GM21529 (cell line): Measurements from ENCODE around the gene UBE2E2.
A peak's percentile ranks its signal among the peaks of the same experiment; 100 is the strongest.
"Not testable (repeated sequence)": the region's sequence is repeated elsewhere in the genome, so short reads cannot be mapped to it uniquely, and the experiment has no call there.

Experiments used
- ATAC-seq: cut with Tn5 transposase; IDR thresholded peaks from one replicate; pipeline ENCODE4 v1.9.1; 2021; ENCODE audit not compliant: unreplicated experiment

UBE2E2 gene

DNA sequence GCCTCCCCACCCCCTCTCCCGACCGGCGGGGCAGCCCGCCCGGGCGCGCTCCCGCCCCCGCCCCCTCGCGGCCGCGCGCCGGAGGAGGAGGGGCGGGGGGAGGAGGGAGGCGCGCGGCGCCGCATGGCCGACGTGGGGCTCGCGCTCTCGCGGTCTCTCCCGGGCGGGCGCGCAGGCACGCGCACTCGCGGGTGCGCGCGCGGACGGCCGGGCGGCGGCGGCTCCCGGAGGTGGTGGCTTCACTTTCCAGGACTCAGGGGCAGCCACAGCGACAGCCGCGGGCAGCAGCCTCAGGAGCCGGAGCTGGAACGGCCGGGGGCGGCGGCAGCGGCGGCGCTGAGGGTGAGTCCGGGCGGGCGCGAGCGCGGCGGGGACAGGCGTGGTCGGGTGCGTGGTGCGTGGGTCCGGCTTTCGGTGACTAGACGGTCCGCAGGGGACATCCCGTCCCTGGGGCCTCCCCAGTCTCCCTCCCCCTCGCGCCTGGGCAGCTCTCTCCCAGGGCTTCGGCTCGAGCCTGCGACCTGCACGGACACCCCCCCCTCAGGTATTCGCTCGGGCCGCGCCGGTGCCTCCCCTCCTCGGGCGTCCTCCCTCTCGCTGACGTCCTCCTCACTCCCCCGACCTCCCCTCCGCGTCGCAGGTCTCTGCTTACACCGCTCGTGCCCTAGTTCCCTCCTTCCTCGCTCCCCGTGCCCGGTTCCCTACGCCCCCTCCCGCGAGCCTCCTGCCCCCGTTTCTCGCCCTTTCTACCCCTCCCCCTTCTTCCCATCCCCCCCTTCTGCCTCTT, at the start of gene UBE2E2:
TSS of gene UBE2E2 (plus strand) at position 407 of the 787 bp plus-strand sequence.
- peak; percentile 68 for ATAC-seq

DNA sequence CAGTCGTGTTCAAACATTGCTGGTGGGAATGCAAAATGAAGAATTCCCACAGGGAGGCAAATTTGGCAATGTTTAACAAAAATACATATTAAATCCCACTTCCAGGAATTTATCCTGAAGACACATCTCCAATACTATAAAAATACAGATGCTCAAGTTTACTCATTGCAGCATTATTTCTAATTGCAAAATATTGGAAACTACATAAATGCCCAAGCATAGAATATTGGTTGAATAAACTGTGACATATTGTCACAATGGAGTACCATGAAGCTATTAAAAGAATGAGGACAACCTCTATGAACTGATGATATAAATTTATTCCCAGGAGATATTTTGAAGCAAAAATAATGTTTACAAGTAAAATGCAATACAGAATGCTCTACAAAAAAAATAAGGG, 49.7 kb upstream of the UBE2E2 start:
- ATAC-seq, result no peak

DNA sequence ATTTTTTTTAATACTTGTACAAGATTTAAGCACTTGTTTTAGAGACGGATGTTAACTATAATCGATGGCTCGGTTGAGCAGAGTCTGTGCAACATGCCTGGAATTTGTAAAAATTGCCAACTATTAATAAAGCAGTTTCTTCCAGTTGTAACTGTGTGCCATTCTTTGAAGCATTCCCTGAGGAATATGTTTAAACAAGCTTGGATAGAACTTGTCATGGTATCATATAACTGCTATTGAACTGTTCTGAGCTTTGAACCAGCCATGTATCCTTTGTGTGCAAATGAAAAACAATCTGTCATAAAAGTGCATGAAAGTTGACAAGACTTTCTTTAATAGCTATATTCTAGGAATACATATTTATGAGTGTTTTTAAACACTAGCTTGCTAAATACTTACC, 45.8 kb upstream of the UBE2E2 start:
- no peak for ATAC-seq

DNA sequence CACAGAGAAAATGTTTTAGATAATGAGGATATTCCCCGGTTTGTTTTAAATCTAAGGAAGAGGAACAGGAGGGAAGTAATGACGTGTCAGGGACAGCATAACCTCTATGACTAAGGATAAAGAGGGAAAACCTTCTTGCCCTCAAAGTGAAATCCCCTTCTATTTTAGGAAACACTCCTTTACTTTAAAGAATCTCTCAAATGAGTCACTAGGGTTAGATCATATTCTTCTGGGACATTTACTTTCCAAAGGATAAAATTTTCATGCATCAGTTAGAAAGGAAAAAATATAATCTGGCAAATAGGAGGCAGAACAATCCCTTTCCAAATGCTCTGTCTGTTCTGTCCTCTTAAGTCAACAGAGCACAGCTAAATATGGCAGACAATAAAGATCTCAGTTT, 43.2 kb upstream of the UBE2E2 start:
- no peak for ATAC-seq

DNA sequence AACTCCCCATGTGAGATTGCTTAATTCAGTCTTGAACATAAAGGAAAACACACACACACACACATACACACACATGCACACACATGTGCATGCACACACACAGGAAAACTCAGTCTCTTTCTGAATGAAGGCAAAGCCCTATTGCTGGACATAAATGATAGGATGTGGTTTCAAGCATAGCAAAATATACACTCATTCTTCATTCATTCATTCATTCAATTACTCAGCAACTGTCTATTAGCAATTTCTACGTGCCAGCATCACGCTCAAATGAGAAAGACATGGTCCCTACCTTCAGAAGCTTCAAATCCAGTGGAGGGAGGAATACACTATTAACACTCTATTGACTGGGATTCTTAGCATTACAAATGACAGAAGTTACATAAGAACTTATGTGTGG, 41.8 kb upstream of the UBE2E2 start:
- no peak for ATAC-seq

DNA sequence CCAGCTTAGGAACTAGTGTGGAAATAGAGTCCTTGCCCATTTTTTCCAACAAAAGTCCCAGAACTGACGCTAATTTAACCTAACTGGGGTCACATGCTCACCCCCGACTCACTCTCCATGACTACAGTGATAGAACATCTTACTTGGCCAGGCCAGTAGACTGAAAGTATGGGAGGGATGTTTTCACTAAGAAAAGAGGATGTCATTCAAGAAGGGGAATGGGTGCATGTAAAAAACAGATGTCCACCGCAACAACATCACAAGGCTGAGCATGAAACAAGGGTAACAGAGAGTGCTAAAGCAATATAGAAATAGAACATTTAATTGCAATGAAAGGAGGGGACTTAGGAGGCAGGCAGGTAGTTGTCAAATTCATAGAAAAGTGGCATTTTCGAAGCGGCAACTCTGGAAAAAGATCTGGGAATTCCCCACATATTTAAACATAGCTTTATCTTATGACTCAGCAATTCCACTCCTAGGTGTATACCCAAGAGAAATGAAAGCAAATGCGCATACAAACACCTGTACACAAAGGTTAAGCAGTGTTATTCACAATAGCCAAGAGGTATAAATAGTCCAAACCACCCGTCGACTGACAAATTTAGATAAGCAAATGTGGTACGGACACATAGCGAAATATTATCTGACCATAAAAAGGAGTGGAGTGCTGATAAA, 41.1 kb upstream of the UBE2E2 start:
- ATAC-seq, result peak; percentile 64

DNA sequence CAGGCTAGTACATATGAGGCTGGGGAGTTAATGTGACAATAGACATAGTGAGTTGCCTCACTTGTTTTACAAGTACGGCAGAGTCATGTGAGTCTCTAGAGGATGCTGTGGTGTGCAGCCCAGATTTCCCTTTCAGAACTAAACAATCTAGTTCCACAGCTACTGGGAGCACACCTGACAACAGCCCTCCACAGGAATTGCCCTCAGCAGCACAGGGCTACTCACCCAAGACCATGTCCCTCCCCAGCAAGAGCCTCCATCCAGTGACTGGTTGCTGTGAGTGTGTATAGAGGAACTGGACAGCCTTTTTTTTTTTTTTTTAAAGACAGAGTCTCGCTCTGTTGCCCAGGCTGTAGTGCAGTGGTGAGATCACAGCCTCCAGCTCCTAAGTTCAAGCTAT, 40.2 kb upstream of the UBE2E2 start:
- ATAC-seq, result peak; percentile 66

DNA sequence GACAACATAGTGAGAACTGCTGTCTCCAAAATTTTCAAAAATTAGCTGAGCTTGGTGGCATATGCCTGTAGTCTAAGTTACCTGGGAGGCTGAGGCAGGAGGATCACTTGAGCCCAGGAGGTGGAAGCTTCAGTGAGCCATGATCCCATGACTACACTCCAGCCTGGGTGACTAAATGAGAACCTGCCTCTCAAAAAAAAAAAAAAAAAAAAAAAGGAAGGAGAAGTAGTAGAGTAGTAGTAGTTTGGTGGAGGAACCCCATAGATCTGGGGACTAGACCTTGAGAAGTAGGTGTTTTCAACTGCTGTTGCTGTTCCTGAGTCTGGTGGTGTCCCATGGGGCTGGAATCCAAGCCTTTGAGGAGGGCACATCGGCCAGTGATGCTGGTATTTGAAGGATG, 38.4 kb upstream of the UBE2E2 start:
- no peak for ATAC-seq

DNA sequence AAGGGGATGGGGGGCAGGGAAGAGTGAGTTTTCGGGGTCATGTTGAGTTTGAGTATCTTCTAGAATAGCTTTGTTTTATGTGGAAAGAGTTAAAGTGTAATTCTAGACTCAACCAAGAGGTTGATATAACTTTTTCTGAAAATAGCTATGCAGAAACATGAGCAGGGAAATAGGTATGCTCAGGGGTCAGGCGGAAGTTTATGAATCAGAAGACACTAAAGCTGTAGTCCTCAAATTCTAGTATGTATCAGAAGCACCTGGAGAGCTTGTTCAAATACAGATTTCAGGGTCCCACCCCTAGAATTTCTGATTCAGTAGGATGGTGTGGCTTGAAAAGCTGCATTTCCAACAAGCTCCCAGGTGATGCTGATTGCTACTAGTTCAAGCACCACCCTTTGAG, 37.6 kb upstream of the UBE2E2 start:
- ATAC-seq, result no peak

DNA sequence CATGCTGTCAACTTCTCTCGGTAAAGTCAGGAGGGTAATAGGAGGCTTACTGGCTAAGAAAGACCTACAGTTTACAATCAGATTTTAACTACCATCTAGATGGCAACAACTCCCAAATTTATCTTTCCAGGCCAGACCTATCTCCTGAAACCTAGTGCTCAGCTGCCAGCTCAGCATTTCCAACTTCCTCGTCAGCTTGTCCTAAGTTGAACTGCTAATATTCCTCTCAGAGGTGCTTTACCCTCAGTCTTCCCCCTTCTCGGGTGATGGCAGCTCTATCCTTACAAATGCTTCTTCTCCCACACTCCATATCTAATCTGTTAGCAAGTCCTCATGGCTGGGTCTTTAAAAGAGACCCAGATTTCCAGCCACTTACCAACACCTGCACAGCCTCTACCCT, 36.9 kb upstream of the UBE2E2 start:
- no peak for ATAC-seq

DNA sequence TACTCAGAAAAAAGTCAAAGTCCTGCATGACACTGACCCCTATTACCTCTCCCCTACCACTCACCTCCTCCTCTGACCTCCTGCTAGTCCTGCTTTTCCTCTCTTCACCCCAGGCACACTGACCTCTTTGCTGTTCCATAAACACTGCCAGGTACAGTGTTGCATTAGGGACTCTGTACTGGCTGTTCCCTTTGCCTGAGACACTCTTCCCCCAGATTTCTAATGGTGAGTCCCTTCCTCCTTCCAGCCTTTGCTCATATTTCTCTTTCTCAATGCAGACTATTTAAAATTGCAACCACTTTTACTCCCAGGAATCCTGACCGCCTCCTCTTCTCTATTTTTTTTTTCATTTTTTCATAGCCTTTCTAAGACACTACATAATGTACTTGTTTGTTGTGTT, 36.3 kb upstream of the UBE2E2 start:
- ATAC-seq, result no peak

DNA sequence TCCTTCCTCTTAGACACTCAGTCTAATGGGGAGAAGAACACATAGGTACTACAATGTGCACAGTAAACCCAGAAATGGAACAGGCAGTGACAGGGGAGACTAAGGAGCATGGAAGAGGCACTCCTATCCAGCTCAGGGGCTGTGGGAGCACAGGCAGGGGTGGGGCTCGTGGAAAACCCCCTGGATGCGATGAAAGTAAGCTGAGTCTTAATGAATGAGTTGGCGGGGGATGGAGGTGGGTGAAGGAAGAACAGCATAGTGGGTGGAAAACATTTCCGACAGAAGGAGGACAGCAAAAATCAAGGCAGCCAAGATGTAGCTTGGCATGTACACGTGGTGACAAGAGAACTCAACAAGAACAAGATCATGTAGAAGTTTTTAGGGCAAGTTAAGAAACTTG, 33.6 kb upstream of the UBE2E2 start:
- ATAC-seq, result no peak

DNA sequence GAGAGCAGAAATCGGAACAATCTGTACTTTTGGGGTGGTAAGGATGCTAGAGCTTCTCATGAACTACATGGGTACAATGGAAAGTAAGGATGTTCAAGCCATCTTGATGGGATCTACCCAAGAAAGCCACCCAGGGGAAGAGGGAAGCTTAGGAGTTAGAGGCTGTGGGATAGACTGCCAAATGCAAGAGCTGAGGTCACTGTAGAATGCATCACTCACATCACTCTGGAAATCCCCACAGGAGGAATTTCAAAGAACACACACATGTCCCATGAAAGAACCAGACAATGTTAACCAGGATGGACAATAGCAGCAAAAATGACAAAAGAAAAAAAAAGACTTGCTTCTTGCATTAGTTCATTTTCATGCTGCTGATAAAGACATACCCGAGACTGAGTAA, 32.8 kb upstream of the UBE2E2 start:
- no peak for ATAC-seq

DNA sequence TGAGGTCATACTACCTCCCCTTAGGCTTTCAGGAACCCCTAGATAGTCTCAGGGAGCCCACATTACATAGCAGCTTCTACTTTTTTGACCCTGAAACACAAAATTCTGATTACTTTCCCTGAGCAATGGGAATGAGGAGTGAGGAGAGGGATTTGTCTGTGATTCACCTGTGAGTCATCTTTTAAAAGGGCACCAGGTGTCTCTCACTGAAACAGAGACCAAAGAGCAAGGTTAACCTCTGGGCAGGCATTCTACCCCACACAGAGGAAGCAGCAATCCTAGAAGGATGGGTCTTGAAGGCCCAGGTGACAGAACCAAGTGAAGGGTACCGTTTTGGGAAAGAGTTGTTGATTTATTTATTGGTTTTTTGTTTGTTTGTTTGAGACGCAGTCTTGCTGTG, 31.1 kb upstream of the UBE2E2 start:
- ATAC-seq, result no peak

DNA sequence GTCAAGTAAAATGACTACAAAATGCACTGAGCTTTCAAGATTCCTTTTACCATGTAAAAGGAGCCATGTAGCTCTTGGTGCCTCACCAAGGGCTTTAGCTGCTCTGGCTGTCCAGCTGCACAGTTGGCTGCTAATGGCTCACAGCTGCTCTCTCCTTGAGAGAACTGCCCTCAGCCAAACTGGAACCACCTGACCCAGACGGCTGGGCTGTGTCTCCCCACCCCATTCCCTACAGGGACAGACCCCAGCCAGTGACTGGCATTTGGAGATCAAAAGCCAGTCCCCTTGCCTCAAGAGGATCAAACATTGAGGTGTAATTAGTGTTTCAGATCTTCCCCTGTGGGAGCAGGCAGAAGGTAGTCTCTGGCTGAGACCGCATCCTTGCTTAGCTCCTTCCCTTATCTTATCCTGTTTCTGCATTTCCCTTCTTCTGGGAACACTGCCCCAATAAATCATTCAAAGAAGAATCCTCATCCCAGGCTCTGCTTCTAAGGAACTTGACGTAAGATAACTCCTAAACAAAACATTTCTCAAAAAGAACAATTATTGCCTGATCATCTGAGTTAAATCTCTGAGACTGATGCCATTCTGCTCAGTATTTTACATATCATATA, 28.6 kb upstream of the UBE2E2 start:
- ATAC-seq, result no peak

DNA sequence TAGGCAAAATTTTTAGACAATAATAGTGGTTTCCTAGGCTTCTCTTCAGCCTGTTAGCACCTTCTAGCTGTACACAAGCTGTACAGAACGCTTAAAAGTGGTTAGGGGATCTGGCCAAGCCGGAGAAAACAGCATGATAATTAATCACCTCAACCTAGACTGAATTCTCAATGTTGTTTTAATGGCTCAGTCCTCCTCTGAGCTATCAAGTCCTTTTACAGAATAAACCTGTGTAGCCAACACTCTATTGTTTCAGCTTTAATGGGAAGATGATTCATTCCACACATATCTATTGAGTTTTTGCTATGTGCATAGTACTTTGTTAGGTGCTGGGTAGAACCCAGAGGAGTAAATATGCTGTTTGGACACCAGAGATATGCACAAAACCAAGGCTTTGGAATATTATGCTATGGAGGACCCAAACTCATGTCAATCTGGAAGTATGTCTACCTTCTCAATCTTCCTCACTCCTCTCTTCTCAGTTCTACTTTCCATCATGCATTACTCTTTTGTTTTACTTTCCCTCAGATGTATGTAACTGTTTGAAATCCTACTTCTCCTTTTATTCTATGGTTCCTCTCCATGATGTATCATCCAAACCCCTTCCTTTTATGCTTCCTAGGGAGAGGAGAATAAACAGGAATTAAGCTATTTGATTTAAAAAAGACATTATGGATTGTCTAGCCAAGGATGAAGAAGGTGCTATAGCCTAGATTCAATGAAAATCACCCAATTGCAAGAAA, 27.6 kb upstream of the UBE2E2 start:
- no peak for ATAC-seq

DNA sequence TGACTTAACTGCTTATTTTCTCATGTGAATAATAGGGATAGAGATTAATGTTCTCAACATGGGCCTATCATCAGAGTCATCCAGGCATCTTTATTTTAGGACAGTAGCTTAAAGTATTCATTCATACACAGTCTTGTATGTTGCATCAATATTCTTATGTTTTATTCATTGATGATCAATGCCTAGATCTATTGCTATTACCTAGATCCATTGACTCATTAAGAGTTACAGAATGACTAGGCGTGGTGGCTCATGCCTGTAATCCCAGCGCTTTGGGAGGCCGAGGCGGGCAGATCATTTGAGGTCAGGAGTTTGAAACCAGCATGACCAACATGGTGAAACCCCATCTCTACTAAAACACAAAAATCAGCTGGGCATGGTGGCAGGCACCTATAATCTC, 26.3 kb upstream of the UBE2E2 start:
- ATAC-seq, result not testable (repeated sequence)

DNA sequence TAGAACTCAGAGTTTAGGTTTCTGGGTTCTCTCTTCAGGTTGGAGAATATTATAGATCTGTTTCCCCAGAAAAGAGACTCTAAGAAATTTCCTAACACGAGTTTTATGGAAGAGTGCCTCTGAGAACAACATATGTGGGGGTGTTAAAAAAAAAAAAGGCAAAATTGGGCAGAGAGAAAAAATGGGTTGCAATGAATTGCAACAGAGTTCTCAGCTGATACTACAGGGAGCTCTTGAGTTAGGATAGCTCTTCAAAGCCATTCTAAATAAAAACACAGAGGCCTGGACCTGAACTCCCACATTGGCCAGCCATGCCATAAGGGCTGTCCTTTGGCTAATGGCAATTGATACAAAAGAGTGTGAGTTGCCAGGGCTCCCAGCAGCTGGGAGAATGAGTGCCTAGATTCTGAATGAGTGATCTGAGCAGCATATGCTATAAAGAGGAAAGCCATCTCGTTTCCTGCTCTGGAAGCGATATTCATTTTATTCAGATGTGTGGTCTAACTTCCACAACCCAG, 20.1 kb upstream of the UBE2E2 start:
- no peak for ATAC-seq

DNA sequence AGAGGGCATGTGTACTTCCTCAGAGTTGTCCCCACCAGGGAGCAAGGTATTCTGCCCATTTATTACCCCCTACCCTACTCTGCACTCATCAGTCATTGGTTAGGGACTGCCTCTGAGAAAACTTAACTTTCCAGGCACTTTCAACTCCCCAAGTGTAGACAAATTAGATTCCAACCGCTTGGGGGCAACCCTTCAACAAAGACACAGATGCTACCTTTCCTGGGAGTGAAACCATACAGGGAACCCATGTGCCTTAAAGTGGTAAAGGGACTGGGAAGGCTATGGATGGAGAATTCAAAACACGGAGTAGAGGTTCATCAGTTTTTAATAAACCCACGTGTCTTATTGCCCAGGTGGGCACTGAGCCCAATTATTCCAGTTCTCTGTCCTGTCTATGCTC, 19.4 kb upstream of the UBE2E2 start:
- no peak for ATAC-seq

DNA sequence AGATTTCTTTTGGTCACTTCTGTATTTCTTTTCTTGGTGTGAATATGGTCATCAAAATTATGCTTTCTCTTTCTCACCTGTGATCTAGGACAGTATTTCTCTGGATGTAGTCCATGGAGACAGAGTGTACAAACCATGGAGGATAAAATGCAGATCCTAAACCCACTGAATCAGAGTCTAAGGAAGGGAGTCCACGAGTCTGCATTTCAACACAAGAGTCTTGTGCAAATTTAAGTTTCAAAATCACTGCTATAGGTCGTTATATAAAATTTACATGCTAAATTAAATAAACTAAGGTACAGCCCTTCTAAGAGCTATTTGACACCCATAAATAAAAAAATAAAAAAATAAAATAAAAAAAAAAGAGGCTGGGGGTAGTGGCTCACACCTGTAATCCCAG, 17.3 kb upstream of the UBE2E2 start:
- no peak for ATAC-seq

DNA sequence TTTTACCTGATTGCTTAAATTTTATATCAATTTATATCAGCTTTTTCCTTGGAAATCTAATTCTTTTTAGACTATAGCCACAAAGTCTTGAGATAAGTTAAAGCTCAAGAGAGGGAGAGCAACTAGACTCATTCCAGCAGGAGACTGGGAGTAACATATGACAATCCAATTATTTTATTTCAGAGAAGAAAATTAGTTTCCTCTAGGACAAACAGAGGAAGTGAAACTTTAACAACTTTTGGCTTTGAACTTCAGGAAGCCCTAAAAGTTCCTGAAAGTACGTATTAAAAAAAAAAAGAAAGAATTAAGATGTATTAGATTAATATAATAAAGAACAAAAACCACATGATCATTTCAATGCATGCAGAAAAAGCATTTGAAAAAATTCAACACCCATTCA, 13.9 kb upstream of the UBE2E2 start:
- ATAC-seq, result no peak
